Raji (cell line): ENCODE results near the gene KIF16B.

Source experiments
- POLR2A ChIP-seq: IDR thresholded peaks from 2 replicates; pipeline ENCODE4 v1.6.1; 2011; ENCODE audit warnings: low read depth, low read length, control low read depth; ENCODE audit not compliant: insufficient read depth

Gene KIF16B

DNA sequence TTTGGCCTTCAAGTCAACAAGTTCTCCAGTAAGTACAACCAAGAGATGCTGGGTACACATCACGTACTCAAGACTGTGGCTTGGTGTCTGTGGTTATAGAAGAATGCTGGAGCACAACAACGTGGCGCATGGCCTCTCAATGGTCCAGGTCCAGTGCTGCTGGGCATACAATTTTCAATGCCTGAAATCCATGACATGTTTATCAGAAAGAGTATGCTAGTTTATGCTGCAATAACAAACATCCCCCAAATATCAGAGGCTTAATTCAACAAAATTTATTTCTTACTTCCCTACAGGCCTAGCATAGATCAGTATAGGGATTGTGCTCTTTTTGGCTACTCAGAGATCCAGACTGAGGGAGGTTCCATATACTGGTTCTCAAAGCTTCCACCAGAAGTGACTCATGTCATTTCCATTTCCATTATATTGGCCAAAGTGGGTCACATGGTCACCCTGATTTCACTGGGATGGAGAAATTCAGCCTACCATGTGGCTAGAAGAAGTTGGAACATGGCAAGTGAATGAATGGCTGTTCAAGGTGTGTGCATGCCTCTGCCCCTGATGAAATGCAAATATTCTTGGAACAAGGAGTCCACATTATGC is 33.3 kb upstream of the KIF16B start:
- no peak for TF ChIP-seq POLR2A

DNA sequence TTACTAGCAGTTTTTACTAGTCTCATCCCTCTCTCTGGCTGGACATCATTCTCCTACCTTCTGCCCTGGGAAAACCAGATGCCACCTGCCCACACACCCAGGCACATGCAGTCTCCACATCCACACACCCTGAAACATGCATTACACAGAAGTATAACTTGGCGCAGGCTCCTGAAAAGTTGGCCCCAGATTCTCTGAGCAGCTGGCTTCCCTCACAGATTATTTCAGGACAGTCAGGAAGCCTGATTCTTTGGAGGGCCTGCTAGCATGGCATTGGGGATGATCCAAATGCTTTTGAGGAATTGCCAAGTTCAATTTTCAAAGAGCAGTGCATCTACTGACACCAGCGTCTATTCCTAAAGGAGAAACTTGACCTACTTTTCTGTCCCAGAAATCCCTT is 27.8 kb upstream of the KIF16B start:
- no peak for TF ChIP-seq POLR2A

DNA sequence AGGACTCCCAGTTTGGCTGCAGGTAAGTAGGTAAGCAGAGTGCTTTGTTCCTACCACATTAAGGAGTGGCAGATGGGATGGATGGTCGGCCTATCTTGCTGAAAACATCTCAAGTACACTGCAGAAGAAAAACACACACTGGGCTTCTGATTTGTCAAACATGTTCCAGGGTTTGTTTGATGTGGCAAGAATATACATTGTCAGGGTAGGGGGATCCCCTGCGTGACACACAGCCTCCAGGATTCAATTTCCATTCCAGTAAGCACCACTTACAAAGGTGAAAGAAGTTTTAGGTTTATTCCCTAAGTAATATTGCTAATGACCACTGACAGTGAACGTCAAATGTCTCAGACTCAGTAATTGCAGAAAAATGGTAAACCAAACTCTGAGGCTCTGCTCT is 26.0 kb upstream of the KIF16B start:
- TF ChIP-seq POLR2A, result no peak

DNA sequence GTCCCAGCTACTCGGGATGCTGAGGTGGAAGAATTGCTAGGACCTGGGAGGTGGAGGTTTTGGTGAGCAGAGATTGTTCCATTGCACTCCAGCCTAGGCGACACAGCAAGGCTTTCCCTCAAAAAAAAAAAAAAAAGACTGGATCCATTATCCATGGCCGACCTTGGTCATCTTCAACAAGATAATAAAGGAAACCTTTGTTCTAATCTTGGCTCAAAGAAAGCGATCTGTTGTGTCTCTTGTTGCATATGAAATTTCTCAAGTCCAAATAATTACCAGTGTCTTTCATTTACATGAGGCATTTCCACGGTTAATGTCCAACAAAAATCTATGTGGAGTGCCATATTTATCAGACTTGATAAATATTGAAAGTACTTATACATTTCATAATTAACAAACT is 23.7 kb upstream of the KIF16B start:
- no peak for TF ChIP-seq POLR2A

DNA sequence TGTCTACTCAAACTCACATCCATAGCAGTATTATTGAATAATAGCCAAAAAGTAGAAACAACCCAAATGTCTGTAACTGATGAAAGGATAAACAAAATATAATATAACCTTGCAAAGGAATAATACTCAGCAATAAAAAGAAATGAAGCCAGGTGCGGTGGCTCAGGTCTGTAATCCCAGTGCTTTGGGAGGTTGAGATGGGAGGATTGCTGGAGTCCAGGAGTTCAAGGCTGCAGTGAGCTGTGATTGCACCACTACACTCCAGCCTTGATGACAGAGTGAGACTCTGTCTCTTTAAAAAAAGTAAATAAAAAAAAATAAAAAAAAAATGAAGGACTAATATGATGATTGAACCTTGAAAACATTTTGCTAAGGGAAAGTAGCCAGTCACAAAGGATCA is 22.1 kb upstream of the KIF16B start:
- TF ChIP-seq POLR2A, result no peak

DNA sequence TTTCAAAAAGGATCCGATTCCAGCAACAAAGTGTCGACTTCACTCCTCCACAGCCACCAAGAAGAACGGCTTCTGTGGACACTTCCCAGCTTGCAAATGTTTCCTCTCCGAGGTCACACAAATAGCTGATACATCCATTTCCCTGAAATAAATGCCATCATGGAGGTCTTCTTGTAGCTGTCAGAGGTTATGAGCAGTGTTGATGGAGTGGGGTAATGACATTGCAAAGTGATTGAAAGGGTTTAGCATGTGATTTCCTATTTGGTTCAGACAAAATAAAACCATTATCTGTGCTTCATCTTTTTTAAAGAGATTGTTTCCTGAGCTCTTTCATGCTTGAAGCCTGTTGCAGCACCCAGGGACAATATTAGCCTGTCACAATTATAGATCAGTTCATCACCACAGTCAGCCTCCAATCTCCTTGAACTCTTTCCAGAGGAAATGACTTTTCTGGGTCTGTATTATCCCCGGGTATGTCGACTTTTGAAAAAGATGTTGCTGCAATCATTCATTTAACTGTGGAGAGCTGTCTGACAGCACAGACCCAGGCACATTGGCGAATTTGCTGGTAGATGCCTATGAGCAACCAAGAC is 16.9 kb upstream of the KIF16B start:
- TF ChIP-seq POLR2A, result no peak

DNA sequence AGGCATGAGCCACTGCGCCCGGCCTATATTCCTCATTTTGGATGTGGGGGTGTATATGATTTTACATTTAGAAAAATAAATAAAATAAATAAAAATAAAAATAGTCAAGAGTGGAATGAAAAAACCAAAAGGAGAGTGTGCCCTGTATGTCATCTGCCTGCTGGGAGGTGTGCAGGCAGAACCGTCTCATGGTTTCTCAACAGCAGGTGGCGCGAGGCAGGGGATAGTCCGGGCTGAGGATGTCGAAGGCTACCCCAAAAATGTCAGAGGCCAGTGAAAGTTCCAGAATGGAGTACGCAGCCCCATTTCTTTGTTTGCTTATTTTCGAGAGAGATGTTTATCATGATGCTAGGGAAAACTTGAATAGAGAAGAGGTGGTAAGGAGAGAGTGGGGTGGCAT is 16.4 kb upstream of the KIF16B start:
- no peak for TF ChIP-seq POLR2A

DNA sequence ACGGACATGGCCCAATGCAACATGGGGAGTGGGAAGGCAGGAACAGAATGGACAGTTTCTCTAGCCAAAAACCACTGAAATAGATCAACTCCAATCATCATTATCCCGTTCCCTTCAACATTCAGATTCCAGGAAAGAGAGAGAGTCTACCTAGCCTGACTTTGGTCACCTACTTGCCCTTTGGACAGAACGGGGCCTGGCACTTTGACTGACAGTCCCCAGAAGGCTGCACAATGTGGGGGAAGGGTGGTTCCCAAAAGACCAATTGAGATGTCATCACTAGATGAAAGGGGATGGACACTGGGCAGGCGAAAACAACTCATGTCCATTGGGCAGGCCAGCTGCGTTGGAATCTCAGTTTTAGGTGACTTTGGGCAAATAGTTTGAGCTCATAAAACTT is 15.0 kb upstream of the KIF16B start:
- TF ChIP-seq POLR2A, result no peak

DNA sequence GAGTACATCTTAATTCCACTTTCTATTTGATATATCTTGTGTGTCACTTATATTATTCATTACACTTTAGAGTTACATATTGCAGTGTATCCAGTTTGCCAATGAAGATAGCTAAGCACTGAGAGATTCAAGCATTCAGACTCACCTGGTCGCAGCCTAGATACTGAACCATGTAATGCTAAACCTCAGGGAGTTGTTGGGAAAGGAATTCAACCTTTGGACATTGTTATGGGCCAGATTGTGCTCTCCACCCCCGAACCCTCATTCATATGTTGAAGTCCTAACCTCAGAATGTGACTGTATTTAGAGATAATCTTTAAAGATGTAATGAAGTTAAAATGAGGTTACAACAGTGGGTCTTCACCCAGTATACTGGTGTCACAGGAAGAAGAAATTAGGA is 13.8 kb upstream of the KIF16B start:
- TF ChIP-seq POLR2A, result no peak

DNA sequence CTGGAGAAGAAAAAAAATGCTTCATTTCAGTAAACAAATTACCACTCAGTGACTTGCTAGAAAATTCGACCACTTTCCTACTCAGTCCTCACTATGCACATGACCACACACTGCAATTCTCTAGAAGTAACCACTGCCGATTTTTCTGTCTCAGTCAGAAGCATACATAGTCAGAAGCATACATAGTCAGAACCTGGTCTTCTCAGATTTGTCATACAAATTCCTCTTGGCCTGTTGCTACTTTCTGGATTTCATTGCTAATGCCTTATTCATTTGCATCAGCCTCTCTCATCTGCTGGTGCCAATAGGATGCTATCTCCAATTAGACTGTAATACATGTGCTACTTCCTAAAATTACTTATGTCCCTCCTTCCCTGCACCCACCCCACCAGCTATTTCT is 10.2 kb upstream of the KIF16B start:
- no peak for TF ChIP-seq POLR2A

DNA sequence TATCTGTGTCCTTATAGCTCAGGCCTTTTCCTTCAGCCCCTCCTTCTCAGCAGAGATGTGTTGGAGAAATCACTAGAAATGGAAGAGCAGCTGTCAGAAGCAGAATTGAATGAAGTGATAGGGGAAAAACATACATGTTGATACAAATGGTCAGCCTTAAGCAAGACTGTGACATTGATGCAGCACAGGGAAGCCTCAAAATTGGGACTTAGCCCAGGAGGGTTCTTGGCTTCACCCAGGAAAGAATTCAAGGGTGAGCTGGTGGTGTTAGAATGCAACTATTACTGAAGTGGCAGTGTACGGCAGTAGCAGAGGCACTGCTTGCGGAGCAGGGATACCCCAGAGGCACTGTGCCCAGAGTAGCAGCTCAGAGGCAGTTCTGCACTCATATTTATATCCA is 8.0 kb upstream of the KIF16B start:
- TF ChIP-seq POLR2A, result no peak

DNA sequence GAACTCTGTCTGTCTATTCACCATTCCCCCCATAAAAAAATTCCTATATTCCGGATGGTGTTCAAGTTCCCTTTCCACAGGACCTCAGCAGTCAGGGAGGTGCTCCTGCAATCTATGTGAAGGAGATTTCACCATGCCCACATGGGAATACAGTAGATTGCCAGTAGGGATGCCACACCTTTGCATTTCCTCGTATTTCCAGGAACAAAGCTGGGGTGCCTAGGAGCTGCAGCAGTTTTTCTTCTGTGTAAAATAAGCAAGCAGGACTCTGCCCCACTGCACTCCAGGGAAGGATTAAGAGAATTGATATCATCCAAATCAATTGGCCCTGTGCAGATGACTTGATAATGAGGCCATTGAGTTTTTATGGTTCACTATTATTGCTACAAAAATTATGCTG is 7.4 kb upstream of the KIF16B start:
- no peak for TF ChIP-seq POLR2A

DNA sequence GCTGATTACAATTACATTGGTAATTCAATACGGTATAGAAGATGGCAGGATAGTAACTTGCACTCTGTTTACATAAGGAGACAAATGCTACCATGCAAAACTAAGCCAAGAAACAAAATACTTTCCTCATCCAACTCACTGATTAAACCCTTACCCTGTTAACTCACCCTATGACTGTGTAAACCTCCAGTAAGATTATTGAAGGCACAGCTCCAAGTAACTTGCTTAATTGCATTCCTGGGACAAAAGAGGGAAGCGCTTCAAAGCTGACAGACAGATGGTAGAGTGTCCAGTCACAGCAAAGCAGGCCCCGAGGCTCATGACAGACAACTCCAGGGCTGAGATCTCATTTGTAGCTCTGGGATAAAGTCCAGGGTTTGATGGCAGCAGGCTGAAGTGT is 6.9 kb upstream of the KIF16B start:
- TF ChIP-seq POLR2A, result no peak

DNA sequence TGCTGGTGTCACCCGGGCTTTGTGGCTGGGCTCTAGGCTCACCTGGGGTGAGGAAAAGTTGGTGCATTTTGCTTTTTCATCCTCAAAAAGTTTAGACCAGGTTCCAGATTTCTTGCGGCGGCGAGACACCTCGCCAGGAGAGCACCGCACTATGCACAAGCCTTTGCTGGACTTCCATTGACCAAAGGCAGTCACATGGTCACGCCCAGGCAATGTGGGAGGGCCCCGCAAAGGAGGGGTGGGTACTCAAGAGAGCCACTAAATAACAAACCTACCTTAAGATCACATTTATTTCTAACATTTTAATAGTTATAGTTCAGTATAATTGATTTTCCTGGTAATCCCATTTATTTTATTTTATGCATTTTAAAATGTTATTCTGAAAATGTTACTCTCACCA is 3.0 kb upstream of the KIF16B start:
- no peak for TF ChIP-seq POLR2A

DNA sequence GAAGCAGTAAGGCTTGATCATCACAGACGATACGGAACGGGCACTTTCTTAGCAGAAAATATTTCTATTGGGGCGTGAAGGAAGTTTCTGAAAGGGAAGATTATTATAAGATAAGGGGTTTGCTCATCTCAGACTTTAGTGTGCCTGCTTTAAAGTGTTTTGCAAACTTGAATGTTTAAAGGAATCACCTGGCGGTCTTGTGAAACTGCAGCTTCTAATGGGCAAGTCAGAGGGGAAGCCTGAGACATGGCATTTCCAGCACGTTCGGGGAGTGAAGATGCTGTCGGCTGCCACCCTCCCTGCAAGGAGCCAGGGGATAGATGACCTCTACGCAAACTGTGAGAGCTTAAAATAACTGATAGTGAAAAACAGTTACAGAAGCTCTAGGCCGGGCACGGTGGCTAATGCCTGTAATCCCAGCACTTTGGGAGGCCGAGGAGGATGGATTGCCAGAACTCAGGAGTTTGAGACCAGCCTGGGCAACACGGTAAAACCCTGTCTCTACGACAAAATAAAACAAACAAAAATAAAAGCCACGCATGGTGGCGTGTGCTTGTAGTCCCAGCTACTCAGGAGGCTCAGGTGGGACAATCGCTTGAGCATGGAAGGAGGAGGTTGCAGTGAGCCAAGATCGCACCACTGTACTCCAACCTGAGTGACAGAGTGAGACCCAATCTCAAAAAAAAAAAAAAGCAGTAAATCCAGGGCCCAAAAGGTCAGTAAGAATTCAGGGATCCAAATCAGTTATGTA is 2.3 kb upstream of the KIF16B start:
- no peak for TF ChIP-seq POLR2A

DNA sequence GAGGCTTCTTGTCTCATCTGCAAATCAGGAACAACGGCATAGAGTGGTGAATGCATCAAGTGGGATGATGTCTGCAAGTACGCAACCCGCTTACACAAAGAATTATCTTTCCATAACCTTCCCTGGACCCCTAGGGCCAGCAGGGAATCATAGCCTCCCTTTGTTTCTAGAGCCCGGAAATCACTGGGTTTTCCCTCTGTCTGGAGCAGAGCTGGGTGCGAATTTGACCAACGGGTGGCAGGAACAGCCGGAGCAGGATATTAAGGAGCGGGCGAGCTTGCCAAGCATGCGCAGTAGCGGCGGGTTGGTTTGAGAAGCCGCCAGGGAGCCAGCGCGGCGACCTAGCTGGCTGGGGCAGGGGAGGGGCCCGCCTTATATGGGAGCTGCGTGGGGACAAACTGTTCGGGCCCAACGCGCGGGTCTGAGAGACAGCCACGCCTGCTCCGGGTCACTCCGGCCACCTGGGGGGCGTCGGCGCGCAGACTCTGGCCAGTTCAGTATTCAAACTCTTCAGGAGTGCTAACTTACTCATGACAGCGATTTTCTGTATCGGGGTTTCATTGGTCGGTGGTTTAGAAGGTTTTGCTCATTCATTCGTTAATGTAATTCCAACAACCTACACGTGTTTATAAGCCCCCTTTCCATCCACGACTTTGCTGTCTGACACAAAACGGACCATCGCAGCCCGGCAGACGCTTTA is 1.6 kb upstream of the KIF16B start:
- peak; percentile 58 for TF ChIP-seq POLR2A
